HG03354 (cell line): ENCODE results near the gene FIGNL2.
"Not testable (repeated sequence)": the region's sequence is repeated elsewhere in the genome, so short reads cannot be mapped to it uniquely, and the experiment has no call there.

Source experiments
- ATAC-seq: cut with Tn5 transposase; IDR thresholded peaks from one replicate; pipeline ENCODE4 v1.9.1; 2021; ENCODE audit warnings: mild to moderate bottlenecking; ENCODE audit not compliant: unreplicated experiment, poor library complexity, severe bottlenecking

The FIGNL2 gene

GRCh38 chr12:51820526-51821439, 27.7 kb downstream of the FIGNL2 start:
- ATAC-seq: no peak

- no peak for ATAC-seq
Observed at GRCh38 chr12:51819736-51820525, 28.6 kb downstream of the FIGNL2 start.

- no peak for ATAC-seq
Observed at GRCh38 chr12:51818566-51819300, 29.8 kb downstream of the FIGNL2 start.

- ATAC-seq: no peak
Observed at GRCh38 chr12:51818086-51818485, 30.4 kb downstream of the FIGNL2 start.

- no peak for ATAC-seq
Observed at GRCh38 chr12:51817027-51817953, 31.2 kb downstream of the FIGNL2 start.

- ATAC-seq: no peak
Observed at GRCh38 chr12:51815571-51815970, 32.9 kb downstream of the FIGNL2 start.

GRCh38 chr12:51814311-51815088, 34.0 kb downstream of the FIGNL2 start:
- peak; percentile 56 for ATAC-seq

- peak; percentile 8 for ATAC-seq
Observed at GRCh38 chr12:51813931-51814310, 34.6 kb downstream of the FIGNL2 start.

- no peak for ATAC-seq
Observed at GRCh38 chr12:51812871-51813270, 35.6 kb downstream of the FIGNL2 start.

GRCh38 chr12:51811203-51812202, 37.0 kb downstream of the FIGNL2 start:
- no peak for ATAC-seq

- ATAC-seq: no peak
Observed at GRCh38 chr12:51809193-51809592, 39.3 kb downstream of the FIGNL2 start.

GRCh38 chr12:51806896-51807295, 41.6 kb downstream of the FIGNL2 start:
- ATAC-seq: no peak

- ATAC-seq: no peak
Observed at GRCh38 chr12:51801027-51801426, 47.5 kb downstream of the FIGNL2 start.

GRCh38 chr12:51798501-51798900, 50.0 kb downstream of the FIGNL2 start:
- ATAC-seq: no peak

GRCh38 chr12:51798051-51798450, 50.5 kb downstream of the FIGNL2 start:
- not testable (repeated sequence) for ATAC-seq

- no peak for ATAC-seq
Observed at GRCh38 chr12:51797301-51797700, 51.2 kb downstream of the FIGNL2 start.

GRCh38 chr12:51793201-51793600, 55.3 kb downstream of the FIGNL2 start:
- no peak for ATAC-seq
